GM13976 (cell line): ENCODE results near the gene FRMD4A.
"Not testable (repeated sequence)": the region's sequence is repeated elsewhere in the genome, so short reads cannot be mapped to it uniquely, and the experiment has no call there.

Source experiments
- DNase-seq: peaks from one replicate; pipeline ENCODE4 v3.0.0; 2012; ENCODE audit warnings: low spot score
- CTCF ChIP-seq: IDR thresholded peaks from 2 replicates; pipeline ENCODE4 v1.5.1; 2012; ENCODE audit warnings: borderline replicate concordance, mild to moderate bottlenecking; ENCODE audit not compliant: insufficient read depth; ENCODE audit errors: extremely low read depth, missing control alignments, control extremely low read depth
- in situ Hi-C: fragments of 300-500 bp; cut with MboI; formaldehyde crosslinking; loops from one replicate; pipeline ENCODE4 v1.12.0; 2022; ENCODE audit warnings: low sequenced_read_pairs, mixed read lengths, inconsistent platforms; ENCODE audit not compliant: unreplicated experiment

The FRMD4A gene

DNA sequence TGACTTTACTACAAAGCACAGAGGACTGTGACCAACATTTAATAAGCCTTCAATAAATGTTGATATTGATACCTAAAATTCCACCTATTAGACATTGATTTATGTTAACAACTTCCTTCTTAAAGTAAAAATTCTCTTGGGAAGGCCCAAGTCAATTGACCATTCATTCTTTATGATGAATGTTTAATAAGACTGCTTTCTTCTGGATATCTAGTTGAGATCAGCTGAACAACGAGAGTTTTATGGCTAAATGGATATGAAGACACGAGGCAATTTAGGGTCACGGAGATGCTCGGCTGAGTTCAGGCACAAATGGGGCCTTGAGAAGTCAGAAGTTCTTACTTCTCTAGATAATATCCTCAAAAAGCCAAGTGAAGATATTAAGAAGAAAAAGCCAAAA lies 258.8 kb downstream of the FRMD4A start:
- in situ Hi-C loops = no loop called here
- no peak for TF ChIP-seq CTCF
- no peak for DNase-seq

DNA sequence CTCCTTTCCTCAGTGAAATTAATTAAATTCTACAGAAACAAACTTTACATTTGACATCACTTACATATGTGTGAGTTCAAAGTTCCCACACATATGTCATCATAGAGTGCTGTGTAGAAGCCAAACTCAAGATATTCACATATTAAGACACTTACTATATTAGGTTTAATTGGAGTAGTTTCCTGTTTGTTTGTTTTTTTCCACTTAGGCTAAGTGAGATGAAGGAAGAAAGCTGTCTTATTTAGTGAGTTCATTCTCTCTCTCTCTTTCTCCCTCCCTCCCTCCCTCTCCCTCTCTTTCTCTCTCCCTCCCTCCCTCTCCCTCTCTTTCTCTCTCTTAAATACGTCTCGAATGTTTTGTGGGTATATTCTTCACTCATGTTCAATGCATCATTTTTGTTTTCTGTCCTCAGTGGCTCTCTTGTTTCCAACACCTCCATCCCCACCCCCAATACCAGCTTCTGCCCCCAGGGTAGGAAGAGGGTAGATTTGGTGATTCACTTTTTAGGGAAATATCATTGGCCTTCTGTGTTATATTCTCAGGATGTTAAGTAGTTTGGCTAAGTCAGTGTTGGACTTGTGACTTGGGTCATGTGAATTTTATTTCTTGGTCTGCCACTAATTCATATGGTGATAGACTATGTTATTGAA lies 262.0 kb downstream of the FRMD4A start:
- TF ChIP-seq CTCF = no peak
- no peak for DNase-seq
- in situ Hi-C loops = no loop called here

DNA sequence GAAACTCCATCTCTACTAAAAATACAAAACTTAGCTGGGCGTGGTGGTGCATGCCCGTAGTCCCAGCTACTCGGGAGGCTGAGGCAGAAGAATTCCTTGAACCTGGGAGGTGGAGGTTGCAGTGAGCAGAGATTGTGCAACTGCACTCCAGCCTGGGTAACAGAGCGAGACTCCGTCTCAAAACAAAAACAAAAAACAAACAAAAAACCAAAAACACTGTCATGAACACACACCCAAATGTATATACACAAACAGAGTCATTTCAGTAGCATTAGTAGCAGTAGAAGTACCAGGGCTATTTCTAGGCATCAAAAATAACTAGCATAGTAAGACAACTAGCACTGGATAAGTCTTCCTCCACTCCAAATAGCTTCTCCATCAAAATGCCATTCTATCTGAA lies 263.1 kb downstream of the FRMD4A start:
- in situ Hi-C loops, DNase-seq: not testable (repeated sequence)

DNA sequence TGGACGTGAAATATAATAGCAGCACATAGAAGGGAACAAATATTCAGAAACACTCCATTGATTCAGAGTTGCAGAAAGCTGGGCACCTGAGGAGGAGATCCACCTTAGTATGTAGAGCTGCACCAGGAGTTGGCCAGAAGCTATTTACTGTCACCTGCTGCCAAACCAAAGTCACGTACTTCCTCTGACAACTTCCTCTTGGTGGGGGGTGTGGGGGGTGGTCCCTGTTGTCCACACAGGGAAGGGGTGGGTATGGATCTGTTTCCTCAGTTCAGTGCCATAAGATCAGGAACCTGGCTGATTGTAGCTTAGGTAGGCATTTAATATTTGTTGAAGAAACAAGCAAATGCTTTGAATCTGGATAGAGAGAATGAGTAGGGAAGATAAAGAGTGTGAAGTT lies 264.6 kb downstream of the FRMD4A start:
- no peak for DNase-seq
- in situ Hi-C loops = no loop called here
- no peak for TF ChIP-seq CTCF

- DNase-seq = no peak
- TF ChIP-seq CTCF = no peak
- in situ Hi-C loops = no loop called here
Measured at GRCh38 chr10:14063531-14064285, 267.0 kb downstream of the FRMD4A start.

GRCh38 chr10:14062528-14063260 lies 268.0 kb downstream of the FRMD4A start:
- no peak for TF ChIP-seq CTCF
- in situ Hi-C loops = no loop called here
- no peak for DNase-seq
